Peyer's patch (tissue), 4 donors: Measurements from ENCODE around the gene RHBDF2.

Experiments used
- CTCF ChIP-seq, 6 experiments: fragments of 450-650 bp in 4 of 6; fragments of 200-600 bp in 2 of 6; sonication (generic) in 1 of 6; IDR thresholded peaks; one replicate each; pipeline ENCODE4 v1.5.1; 2017 to 2019; ENCODE audit warnings: antibody characterized with exemption in 6 of 6, mild to moderate bottlenecking in 3 of 6, moderate library complexity in 1 of 6
- POLR2A ChIP-seq, 2 donors: fragments of 450-650 bp; IDR thresholded peaks; one replicate each; pipeline ENCODE4 v1.5.1; 2017; ENCODE audit warnings: antibody characterized with exemption in 2 of 2, mild to moderate bottlenecking in 2 of 2, moderate library complexity in 2 of 2

DNA sequence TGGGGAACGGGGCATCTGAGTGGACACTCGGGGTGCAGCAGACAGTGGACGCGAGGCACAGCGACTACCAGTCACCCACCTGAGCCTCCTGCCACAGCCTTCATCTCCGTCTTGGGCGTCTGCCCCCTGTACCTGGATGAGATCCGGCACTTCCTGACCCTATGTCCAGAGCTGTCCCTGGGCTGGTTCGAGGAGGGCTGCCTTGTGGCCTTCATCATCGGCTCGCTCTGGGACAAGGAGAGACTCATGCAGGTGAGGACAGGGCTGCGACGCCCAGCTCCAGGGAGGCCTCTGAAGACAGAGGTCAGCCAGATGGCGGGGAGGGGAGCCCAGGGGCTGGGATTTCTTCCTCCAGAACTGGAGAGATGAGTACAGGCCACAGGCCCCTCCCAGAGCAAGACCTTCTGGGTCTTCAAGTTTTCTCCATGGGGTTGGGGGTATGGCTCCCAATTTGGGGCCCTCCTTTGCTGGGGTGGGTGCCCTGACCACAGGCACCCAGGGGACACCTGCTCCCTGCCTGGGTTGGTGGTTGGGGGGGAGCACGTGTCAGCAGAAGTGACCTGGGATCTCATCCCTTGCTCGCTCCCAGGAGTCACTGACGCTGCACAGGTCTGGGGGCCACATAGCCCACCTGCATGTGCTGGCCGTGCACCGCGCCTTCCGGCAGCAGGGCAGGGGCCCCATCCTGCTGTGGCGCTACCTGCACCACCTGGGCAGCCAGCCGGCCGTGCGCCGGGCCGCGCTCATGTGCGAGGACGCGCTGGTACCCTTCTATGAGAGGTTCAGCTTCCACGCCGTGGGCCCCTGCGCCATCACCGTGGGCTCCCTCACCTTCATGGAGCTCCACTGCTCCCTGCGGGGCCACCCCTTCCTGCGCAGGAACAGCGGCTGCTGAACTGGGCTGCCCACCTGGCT lies 31.9 kb downstream of the RHBDF2 start:
- TF ChIP-seq CTCF (IDR thresholded peaks at IDR 0.05) (no peak), POLR2A (IDR thresholded peaks at IDR 0.05) (no peak)
